PC-3 (cell line): ENCODE results near the gene TM4SF20.

Source experiments
- EZH2 ChIP-seq: fragments of 300-600 bp; sonication (generic); IDR thresholded peaks from one replicate; pipeline ENCODE4 v1.6.1; 2017; ENCODE audit warnings: antibody characterized with exemption, mild to moderate bottlenecking, low read length; ENCODE audit not compliant: unreplicated experiment
- EZH2phosphoT487 ChIP-seq: fragments of 300-600 bp; sonication (generic); IDR thresholded peaks from 2 replicates; pipeline ENCODE4 v1.6.1; 2018; ENCODE audit warnings: mild to moderate bottlenecking, antibody characterized with exemption, low read length, borderline replicate concordance
- TF ChIP-seq, protein P1 (sequence below): fragments of 300-600 bp; sonication (generic); conservative IDR thresholded peaks from 2 replicates; pipeline ENCODE4 v1.5.1; 2017; ENCODE audit warnings: antibody characterized with exemption, low read depth, mild to moderate bottlenecking, low read length

GRCh38 chr2:227411990-227412350, 32.9 kb upstream of the TM4SF20 start:
- TF ChIP-seq, protein P1, sequence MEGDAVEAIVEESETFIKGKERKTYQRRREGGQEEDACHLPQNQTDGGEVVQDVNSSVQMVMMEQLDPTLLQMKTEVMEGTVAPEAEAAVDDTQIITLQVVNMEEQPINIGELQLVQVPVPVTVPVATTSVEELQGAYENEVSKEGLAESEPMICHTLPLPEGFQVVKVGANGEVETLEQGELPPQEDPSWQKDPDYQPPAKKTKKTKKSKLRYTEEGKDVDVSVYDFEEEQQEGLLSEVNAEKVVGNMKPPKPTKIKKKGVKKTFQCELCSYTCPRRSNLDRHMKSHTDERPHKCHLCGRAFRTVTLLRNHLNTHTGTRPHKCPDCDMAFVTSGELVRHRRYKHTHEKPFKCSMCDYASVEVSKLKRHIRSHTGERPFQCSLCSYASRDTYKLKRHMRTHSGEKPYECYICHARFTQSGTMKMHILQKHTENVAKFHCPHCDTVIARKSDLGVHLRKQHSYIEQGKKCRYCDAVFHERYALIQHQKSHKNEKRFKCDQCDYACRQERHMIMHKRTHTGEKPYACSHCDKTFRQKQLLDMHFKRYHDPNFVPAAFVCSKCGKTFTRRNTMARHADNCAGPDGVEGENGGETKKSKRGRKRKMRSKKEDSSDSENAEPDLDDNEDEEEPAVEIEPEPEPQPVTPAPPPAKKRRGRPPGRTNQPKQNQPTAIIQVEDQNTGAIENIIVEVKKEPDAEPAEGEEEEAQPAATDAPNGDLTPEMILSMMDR: no peak
- TF ChIP-seq EZH2 (no peak), EZH2phosphoT487 (no peak)
